ENCODE data around the gene NDUFV2.

NDUFV2 gene

DNA sequence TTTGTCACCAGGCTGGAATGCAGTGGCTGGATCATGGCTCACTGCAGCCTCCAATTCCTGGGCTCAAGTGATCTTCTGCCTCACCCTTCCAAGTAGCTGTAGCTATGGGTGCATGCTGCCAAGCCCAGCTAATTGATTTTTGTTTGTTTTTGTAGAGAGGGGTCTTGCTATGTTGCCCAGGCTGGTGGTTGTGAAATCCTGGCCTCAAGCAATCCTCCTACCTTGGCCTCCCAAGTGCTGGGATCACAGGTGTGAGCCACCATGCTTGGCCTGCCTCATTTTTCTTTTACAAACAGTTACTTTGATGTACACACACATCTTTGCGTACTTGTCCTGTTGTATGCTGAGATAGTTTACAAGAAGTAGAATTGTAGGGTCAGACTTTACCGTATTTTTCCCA, 21.0 kb downstream of the NDUFV2 start:
- no peak for TF ChIP-seq ZNF8 (CRISPR knock-in tag; IDR thresholded peaks at IDR 0.05)
- TF ChIP-seq SNAI2 (CRISPR knock-in tag; IDR thresholded peaks at IDR 0.05): no peak
- TF ChIP-seq, protein P1, sequence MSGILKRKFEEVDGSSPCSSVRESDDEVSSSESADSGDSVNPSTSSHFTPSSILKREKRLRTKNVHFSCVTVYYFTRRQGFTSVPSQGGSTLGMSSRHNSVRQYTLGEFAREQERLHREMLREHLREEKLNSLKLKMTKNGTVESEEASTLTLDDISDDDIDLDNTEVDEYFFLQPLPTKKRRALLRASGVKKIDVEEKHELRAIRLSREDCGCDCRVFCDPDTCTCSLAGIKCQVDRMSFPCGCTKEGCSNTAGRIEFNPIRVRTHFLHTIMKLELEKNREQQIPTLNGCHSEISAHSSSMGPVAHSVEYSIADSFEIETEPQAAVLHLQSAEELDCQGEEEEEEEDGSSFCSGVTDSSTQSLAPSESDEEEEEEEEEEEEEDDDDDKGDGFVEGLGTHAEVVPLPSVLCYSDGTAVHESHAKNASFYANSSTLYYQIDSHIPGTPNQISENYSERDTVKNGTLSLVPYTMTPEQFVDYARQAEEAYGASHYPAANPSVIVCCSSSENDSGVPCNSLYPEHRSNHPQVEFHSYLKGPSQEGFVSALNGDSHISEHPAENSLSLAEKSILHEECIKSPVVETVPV (CRISPR knock-in tag; IDR thresholded peaks at IDR 0.05): no peak
- TF ChIP-seq TSHZ2 (CRISPR knock-in tag; IDR thresholded peaks at IDR 0.05): no peak
- TF ChIP-seq ZNF70 (CRISPR knock-in tag; IDR thresholded peaks at IDR 0.05): no peak
- TF ChIP-seq RARB (CRISPR knock-in tag; IDR thresholded peaks at IDR 0.05): no peak
- no peak for TF ChIP-seq ZC3H10 (CRISPR knock-in tag; IDR thresholded peaks at IDR 0.05)
- TF ChIP-seq CSDC2 (CRISPR knock-in tag; IDR thresholded peaks at IDR 0.05): no peak
- TF ChIP-seq ZNF565 (CRISPR knock-in tag; conservative IDR thresholded peaks at IDR 0.05; ENCODE audit: low read depth): no peak
- TF ChIP-seq, protein P2, sequence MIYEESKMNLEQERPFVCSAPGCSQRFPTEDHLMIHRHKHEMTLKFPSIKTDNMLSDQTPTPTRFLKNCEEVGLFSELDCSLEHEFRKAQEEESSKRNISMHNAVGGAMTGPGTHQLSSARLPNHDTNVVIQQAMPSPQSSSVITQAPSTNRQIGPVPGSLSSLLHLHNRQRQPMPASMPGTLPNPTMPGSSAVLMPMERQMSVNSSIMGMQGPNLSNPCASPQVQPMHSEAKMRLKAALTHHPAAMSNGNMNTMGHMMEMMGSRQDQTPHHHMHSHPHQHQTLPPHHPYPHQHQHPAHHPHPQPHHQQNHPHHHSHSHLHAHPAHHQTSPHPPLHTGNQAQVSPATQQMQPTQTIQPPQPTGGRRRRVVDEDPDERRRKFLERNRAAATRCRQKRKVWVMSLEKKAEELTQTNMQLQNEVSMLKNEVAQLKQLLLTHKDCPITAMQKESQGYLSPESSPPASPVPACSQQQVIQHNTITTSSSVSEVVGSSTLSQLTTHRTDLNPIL (CRISPR knock-in tag; IDR thresholded peaks at IDR 0.05; ENCODE audit: low read depth): no peak
- no peak for TF ChIP-seq ZFP30 (CRISPR knock-in tag; IDR thresholded peaks at IDR 0.05)
- no peak for TF ChIP-seq PPARA (CRISPR knock-in tag; IDR thresholded peaks at IDR 0.05; ENCODE audit: borderline replicate concordance)
- no peak for TF ChIP-seq ARNTL (CRISPR knock-in tag; IDR thresholded peaks at IDR 0.05; ENCODE audit: borderline replicate concordance, low read depth)
- no peak for TF ChIP-seq ESRRG (CRISPR knock-in tag; IDR thresholded peaks at IDR 0.05)
- TF ChIP-seq, protein P3, sequence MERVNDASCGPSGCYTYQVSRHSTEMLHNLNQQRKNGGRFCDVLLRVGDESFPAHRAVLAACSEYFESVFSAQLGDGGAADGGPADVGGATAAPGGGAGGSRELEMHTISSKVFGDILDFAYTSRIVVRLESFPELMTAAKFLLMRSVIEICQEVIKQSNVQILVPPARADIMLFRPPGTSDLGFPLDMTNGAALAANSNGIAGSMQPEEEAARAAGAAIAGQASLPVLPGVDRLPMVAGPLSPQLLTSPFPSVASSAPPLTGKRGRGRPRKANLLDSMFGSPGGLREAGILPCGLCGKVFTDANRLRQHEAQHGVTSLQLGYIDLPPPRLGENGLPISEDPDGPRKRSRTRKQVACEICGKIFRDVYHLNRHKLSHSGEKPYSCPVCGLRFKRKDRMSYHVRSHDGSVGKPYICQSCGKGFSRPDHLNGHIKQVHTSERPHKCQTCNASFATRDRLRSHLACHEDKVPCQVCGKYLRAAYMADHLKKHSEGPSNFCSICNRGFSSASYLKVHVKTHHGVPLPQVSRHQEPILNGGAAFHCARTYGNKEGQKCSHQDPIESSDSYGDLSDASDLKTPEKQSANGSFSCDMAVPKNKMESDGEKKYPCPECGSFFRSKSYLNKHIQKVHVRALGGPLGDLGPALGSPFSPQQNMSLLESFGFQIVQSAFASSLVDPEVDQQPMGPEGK (CRISPR knock-in tag; IDR thresholded peaks at IDR 0.05; ENCODE audit: borderline replicate concordance): no peak
- no peak for TF ChIP-seq POU6F1 (CRISPR knock-in tag; IDR thresholded peaks at IDR 0.05; ENCODE audit: borderline replicate concordance, low read depth)
- TF ChIP-seq OSR1 (CRISPR knock-in tag; IDR thresholded peaks at IDR 0.05): no peak
- TF ChIP-seq TOX (CRISPR knock-in tag; IDR thresholded peaks at IDR 0.05; ENCODE audit: borderline replicate concordance): no peak
- no peak for ATAC-seq

DNA sequence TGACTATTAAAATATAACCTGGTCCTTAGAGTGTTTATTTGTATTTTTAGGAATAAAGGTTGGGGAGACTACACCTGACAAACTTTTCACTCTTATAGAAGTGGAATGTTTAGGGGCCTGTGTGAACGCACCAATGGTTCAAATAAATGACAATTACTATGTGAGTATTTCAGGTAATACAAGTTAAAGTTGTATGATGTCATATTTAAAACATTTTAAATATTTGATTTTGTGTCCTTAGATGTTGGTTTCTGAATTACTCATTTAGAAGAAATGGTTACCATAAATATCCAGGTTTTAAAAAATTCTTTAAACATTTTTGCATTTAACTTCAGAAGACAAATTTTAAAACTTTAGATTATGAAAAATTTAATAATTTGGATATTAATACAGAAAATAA, 22.3 kb downstream of the NDUFV2 start:
- no peak for ATAC-seq
- TF ChIP-seq ESRRG (CRISPR knock-in tag; IDR thresholded peaks at IDR 0.05) (no peak), RARB (CRISPR knock-in tag; IDR thresholded peaks at IDR 0.05) (no peak), ZFP30 (CRISPR knock-in tag; IDR thresholded peaks at IDR 0.05) (no peak), ZNF565 (CRISPR knock-in tag; conservative IDR thresholded peaks at IDR 0.05; ENCODE audit: low read depth) (no peak), POU6F1 (CRISPR knock-in tag; IDR thresholded peaks at IDR 0.05; ENCODE audit: borderline replicate concordance, low read depth) (no peak), BACH2 (CRISPR knock-in tag; IDR thresholded peaks at IDR 0.05; ENCODE audit: borderline replicate concordance) (no peak)

- ATAC-seq: no peak
- TF ChIP-seq POU6F1 (CRISPR knock-in tag; IDR thresholded peaks at IDR 0.05; ENCODE audit: borderline replicate concordance, low read depth) (no peak), TCF4 (CRISPR knock-in tag; IDR thresholded peaks at IDR 0.05; ENCODE audit: borderline replicate concordance) (no peak), ZC3H10 (CRISPR knock-in tag; IDR thresholded peaks at IDR 0.05) (no peak)
- TF ChIP-seq, protein P3 (CRISPR knock-in tag; IDR thresholded peaks at IDR 0.05; ENCODE audit: borderline replicate concordance): no peak
Observed at GRCh38 chr18:9126337-9126736, 23.8 kb downstream of the NDUFV2 start.
